CD4-positive, alpha-beta memory T cell (primary cell): ENCODE measurements around the gene GATA6. TPM values are rescaled to one million over a fixed set of nuclear protein-coding genes. Genes with fewer than 3 reads are reported as not detected.

Experiments
- CTCF ChIA-PET: fragments of 350-600 bp; sonication (Branson Sonifier 250); formaldehyde crosslinking; loops from one replicate; lab custom pipeline; 2021; ENCODE audit warnings: inconsistent platforms; ENCODE audit not compliant: partially characterized antibody; lab: Charles Lee
- POLR2A ChIA-PET: fragments of 350-600 bp; sonication (Branson Sonifier 250); formaldehyde crosslinking; loops from one replicate; lab custom pipeline; 2021; ENCODE audit not compliant: partially characterized antibody; lab: Charles Lee
- DNase-seq, 5 donors: peaks; one replicate each; pipeline versions ENCODE4 v3.0.0 to v3.0.0-alpha.2; 2020 to 2022; ENCODE audit warnings: mixed read lengths in 1 of 5
- H3K27ac ChIP-seq: one replicate; pipeline ENCODE4 v1.7.0; 2013; ENCODE audit warnings: low read depth, low read length
- H3K27me3 ChIP-seq: 2 replicates; pipeline ENCODE4 v1.7.0; 2013; ENCODE audit warnings: mild to moderate bottlenecking, low read length, moderate library complexity; ENCODE audit not compliant: insufficient read depth
- H3K36me3 ChIP-seq: 2 replicates; pipeline ENCODE4 v1.7.0; 2013; ENCODE audit warnings: mild to moderate bottlenecking, low read length, moderate library complexity; ENCODE audit not compliant: insufficient read depth
- H3K4me1 ChIP-seq: 2 replicates; pipeline ENCODE4 v1.7.0; 2013; ENCODE audit warnings: mild to moderate bottlenecking, low read length, moderate library complexity; ENCODE audit not compliant: insufficient read depth
- H3K4me3 ChIP-seq, 2 donors: one replicate each; pipeline ENCODE4 v1.7.0; 2013; ENCODE audit warnings: low read length in 2 of 2, mild to moderate bottlenecking in 1 of 2
- H3K9me3 ChIP-seq, 2 donors: one replicate each; pipeline ENCODE4 v1.7.0; 2013; ENCODE audit warnings: low read length in 2 of 2, control low read depth in 1 of 2; ENCODE audit not compliant: control insufficient read depth in 1 of 2
- H3K27ac Mint-ChIP-seq, 7 donors: one replicate each; pipeline ENCODE4 v1.8.0; 2020 to 2021; ENCODE audit warnings: mixed read lengths in 7 of 7, mild to moderate bottlenecking in 6 of 7, inconsistent platforms in 3 of 7, moderate library complexity in 3 of 7
- H3K27me3 Mint-ChIP-seq, 2 donors: one replicate each; pipeline ENCODE4 v1.8.0; 2020 to 2021; ENCODE audit warnings: mixed read lengths in 2 of 2
- H3K36me3 Mint-ChIP-seq, 2 donors: one replicate each; pipeline ENCODE4 v1.8.0; 2020 to 2021; ENCODE audit warnings: mixed read lengths in 2 of 2, inconsistent platforms in 1 of 2, mild to moderate bottlenecking in 1 of 2
- H3K4me1 Mint-ChIP-seq, 4 donors: one replicate each; pipeline ENCODE4 v1.8.0; 2020 to 2021; ENCODE audit warnings: mixed read lengths in 4 of 4, mild to moderate bottlenecking in 1 of 4
- H3K4me3 Mint-ChIP-seq, 8 donors: one replicate each; pipeline ENCODE4 v1.8.0; 2020 to 2021; ENCODE audit warnings: mixed read lengths in 8 of 8, mild to moderate bottlenecking in 7 of 8, moderate library complexity in 6 of 8, inconsistent platforms in 3 of 8
- H3K9me3 Mint-ChIP-seq, 8 donors: one replicate each; pipeline ENCODE4 v1.8.0; 2020 to 2021; ENCODE audit warnings: mixed read lengths in 8 of 8, mild to moderate bottlenecking in 5 of 8, inconsistent platforms in 3 of 8, moderate library complexity in 1 of 8
- intact Hi-C: fragments of 100-400 bp; cut with micrococcal nuclease; formaldehyde crosslinking; loops from one replicate; pipeline ENCODE4 v1.15.1; 2023
- polyA plus RNA-seq, 2 donors: library from polyadenylated mRNA; unstranded; fragments of 300-500 nt; fragmentation: Illumina TruSeq; gene quantifications; one replicate each; pipeline ENCODE4 v1.2.3, GENCODE V29; 2021
- total RNA-seq, 2 experiments: library from RNA; stranded (reverse); gene quantifications; one replicate each; pipeline ENCODE4 v1.2.3, GENCODE V29; 2021

GATA6 gene
- total and polyA plus RNA-seq, 4 experiments from 2014 or later: not detected

DNA sequence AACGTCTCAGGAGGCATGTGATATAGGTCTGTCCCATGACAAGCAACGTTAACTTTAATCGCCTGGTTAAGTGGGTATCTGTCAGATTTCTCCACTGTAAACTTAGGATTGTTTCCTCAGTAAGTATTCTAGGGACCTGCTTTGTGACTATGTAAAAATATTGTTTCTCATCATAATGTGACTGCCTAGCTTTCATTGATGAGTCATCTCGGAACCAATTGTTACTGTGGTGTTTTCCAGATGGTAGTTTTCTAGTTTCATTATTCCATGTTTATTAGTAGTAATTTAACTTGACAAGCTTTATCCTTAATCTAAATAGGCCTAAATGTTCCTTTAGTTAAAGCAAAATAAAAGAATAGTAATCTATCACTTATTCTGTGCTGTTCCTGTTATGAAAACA is 28.2 kb upstream of the GATA6 start:
- no peaks in the 10 kb centered on the region for H3K4me1 ChIP-seq
- DNase-seq: no peak
- ChIA-PET CTCF (interaction anchor here (1.1 kb wide), 1 partner anchor 144 kb away, joined by 3 read pairs; no protein-coding TSS in a partner anchor), POLR2A (no interaction called here)
- no peaks in the 10 kb centered on the region for H3K36me3 Mint-ChIP-seq
- H3K27me3 ChIP-seq: no peaks in the 10 kb centered on the region
- no peak overlapping the region for H3K4me3 Mint-ChIP-seq
- peaks cover 0 to 2% (median 0%) of the 10 kb centered on the region in 8 donors for H3K9me3 Mint-ChIP-seq
- H3K4me3 ChIP-seq: no peak overlapping the region
- no peaks in the 10 kb centered on the region for H3K4me1 Mint-ChIP-seq
- peaks cover 0 to 1% of the 10 kb centered on the region in 2 donors for H3K27me3 Mint-ChIP-seq
- no peaks in the 10 kb centered on the region for H3K9me3 ChIP-seq
- H3K27ac ChIP-seq: no peak overlapping the region
- H3K27ac Mint-ChIP-seq: no peak overlapping the region
- intact Hi-C loops: no loop called here
- H3K36me3 ChIP-seq: no peaks in the 10 kb centered on the region

DNA sequence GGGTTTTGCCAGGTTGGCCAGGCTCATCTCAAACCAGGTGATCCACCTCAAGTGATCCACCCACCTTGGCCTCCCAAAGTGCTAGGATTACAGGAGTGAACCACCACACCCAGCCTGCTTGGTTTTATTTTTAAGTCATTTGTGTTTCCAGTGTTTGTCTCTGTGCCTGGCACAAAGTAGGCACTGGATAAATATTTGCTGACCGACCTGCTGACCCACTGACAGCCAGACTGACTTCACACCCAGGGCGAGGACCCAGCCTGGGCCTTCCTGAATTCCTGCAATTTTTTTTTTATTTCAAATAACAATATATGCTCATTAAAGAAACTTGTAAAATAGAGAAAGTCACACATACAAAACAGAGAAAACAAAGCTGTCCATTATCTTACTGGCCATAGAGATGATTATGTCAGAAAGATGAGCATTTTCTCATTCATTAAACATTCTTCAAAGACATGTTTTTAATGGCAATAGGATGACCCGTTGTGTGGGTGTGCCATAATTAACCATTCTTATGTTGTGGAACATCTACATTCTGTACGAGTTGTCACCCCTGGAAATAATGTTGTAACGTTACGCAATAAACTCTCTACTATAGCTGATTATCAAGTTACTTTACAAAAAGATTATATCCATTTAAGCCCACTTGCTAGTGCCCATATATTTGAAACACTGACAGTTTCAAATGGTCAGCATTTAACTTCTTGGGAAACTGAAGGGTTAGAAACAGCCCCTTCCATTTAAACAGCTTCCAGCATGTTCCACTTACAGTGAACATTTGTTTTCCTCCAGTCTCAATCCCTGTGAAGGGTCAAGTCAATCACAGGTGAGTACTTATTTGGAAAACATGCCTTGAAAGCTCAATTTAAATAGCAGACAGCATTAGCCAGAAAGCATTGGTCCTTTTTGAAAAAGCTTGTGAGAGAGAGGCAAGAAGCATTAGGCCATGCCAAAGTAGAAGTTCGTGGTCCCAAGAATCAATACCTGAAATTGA is 25.7 kb upstream of the GATA6 start:
- Histone ChIP-seq H3K27me3 (no peaks in the 10 kb centered on the region), H3K27ac (no peak overlapping the region), H3K4me1 (no peaks in the 10 kb centered on the region), H3K4me3 (no peak overlapping the region), H3K9me3 (no peaks in the 10 kb centered on the region), H3K36me3 (no peaks in the 10 kb centered on the region)
- Mint-ChIP-seq H3K36me3 (no peaks in the 10 kb centered on the region), H3K4me3 (no peak overlapping the region), H3K4me1 (no peaks in the 10 kb centered on the region), H3K27ac (no peak overlapping the region), H3K9me3 (peaks cover 0 to 6% (median 0%) of the 10 kb centered on the region in 8 donors), H3K27me3 (peaks cover 0 to 1% of the 10 kb centered on the region in 2 donors)
- ChIA-PET CTCF (no interaction called here), POLR2A (no interaction called here)
- no peak for DNase-seq
- intact Hi-C loops: no loop called here

DNA sequence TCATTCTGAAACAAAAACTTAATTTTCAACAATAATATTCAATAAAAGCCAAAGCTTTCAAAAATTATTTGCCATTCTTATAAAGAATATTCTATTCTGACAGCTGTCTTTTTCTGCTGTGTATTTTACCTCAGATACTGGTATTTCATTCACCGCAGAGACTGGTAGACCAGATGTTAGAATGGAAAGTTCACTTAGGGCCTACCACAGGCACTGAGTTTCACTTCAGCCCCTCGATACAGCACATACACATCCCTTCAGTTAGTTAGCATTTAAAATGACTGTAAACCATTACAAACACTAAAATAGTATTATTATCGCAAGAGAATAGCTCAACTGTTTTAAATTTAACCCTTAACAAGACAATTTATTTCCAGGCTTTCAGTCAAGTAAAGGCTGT is 24.2 kb upstream of the GATA6 start:
- peaks cover 0 to 8% (median 0%) of the 10 kb centered on the region in 8 donors for H3K9me3 Mint-ChIP-seq
- H3K27ac Mint-ChIP-seq: no peak overlapping the region
- ChIA-PET CTCF (no interaction called here), POLR2A (no interaction called here)
- H3K4me3 ChIP-seq: no peak overlapping the region
- no peaks in the 10 kb centered on the region for H3K4me1 Mint-ChIP-seq
- no peak overlapping the region for H3K4me3 Mint-ChIP-seq
- no peak for DNase-seq
- no peaks in the 10 kb centered on the region for H3K27me3 ChIP-seq
- no peaks in the 10 kb centered on the region for H3K36me3 ChIP-seq
- intact Hi-C loops: no loop called here
- H3K4me1 ChIP-seq: no peaks in the 10 kb centered on the region
- peaks cover 0 to 1% of the 10 kb centered on the region in 2 donors for H3K27me3 Mint-ChIP-seq
- H3K27ac ChIP-seq: no peak overlapping the region
- no peaks in the 10 kb centered on the region for H3K9me3 ChIP-seq
- H3K36me3 Mint-ChIP-seq: no peaks in the 10 kb centered on the region

DNA sequence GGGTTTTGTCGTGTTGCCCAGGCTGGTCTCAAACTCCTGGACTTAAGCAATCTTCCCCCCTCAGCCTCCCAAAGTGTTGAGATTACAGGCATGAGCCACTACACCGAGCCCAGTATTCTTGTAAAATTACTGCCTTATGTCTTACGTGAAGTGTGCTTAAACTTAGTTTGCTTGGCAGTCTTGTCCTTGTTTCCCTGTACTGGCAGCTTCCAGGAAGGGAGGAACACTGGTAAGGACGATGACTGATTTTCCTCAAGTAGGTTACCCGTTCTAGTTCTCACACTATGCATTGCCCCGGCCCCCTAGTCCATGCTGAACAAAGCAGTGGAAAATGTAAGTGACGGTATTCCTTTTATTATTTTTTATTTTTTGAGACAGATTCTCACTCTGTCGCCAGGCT is 19.7 kb upstream of the GATA6 start:
- ChIA-PET POLR2A (no interaction called here), CTCF (no interaction called here)
- H3K36me3 Mint-ChIP-seq: no peaks in the 10 kb centered on the region
- no peak overlapping the region for H3K4me3 Mint-ChIP-seq
- no peaks in the 10 kb centered on the region for H3K27me3 ChIP-seq
- H3K27me3 Mint-ChIP-seq: peaks cover 1 to 3% of the 10 kb centered on the region in 2 donors
- H3K9me3 Mint-ChIP-seq: peaks cover 0 to 8% (median 0%) of the 10 kb centered on the region in 8 donors
- H3K4me3 ChIP-seq: no peak overlapping the region
- no peaks in the 10 kb centered on the region for H3K4me1 ChIP-seq
- no peak overlapping the region for H3K27ac ChIP-seq
- DNase-seq: no peak
- H3K36me3 ChIP-seq: no peaks in the 10 kb centered on the region
- H3K27ac Mint-ChIP-seq: no peak overlapping the region
- intact Hi-C loops: no loop called here
- H3K9me3 ChIP-seq: no peaks in the 10 kb centered on the region
- H3K4me1 Mint-ChIP-seq: no peaks in the 10 kb centered on the region

DNA sequence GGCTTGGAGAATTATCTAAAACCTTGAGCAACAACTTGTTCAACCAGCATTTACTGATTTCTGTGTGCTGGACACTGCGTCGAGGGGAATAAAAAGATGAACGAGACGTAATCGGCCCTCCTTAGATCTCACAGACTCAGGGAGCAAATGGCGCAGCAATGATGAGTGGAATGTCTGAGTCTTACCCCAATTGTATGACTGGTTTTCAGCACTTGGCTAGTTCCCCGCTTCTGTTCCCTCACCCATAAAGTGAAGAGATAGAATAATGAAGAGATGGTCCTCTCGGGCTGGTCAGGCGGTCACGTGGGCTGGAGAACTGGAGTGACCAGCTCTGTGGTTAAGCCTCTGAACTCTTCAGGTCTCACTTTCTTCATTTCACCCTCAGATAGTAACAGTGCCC is 17.3 kb upstream of the GATA6 start:
- ChIA-PET POLR2A (no interaction called here), CTCF (no interaction called here)
- H3K27ac ChIP-seq: no peak overlapping the region
- H3K27ac Mint-ChIP-seq: no peak overlapping the region
- peaks cover 0 to 2% (median 0%) of the 10 kb centered on the region in 8 donors for H3K9me3 Mint-ChIP-seq
- no peaks in the 10 kb centered on the region for H3K36me3 ChIP-seq
- H3K27me3 Mint-ChIP-seq: peaks cover 0 to 4% of the 10 kb centered on the region in 2 donors
- H3K4me3 Mint-ChIP-seq: no peak overlapping the region
- no peaks in the 10 kb centered on the region for H3K4me1 Mint-ChIP-seq
- no peaks in the 10 kb centered on the region for H3K9me3 ChIP-seq
- no peaks in the 10 kb centered on the region for H3K4me1 ChIP-seq
- no peak overlapping the region for H3K4me3 ChIP-seq
- no peaks in the 10 kb centered on the region for H3K36me3 Mint-ChIP-seq
- intact Hi-C loops: no loop called here
- H3K27me3 ChIP-seq: no peaks in the 10 kb centered on the region
- DNase-seq: no peak

DNA sequence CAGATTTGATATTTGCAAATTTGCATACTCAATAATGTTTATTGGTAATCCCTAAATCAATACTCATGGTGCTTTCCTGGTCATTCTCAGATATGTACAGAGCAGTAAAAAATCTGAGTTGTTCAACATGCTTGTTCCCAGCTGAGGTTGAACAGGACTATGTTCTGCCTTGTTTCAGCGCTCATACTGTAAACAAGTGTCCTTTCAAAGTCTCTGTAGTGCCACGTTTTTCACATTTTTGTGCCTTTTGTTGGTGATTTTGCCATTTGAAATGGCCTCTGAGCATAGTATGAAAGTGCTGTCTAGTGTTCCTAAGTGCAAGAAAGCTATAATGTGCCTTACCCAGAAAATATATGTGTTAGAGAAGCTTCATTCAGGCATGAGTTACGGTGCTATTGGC is 16.0 kb upstream of the GATA6 start:
- no peaks in the 10 kb centered on the region for H3K9me3 ChIP-seq
- no peak overlapping the region for H3K27ac ChIP-seq
- peaks cover 1 to 4% of the 10 kb centered on the region in 2 donors for H3K27me3 Mint-ChIP-seq
- peaks cover 0 to 6% (median 0%) of the 10 kb centered on the region in 8 donors for H3K9me3 Mint-ChIP-seq
- H3K36me3 Mint-ChIP-seq: no peaks in the 10 kb centered on the region
- no peak overlapping the region for H3K4me3 Mint-ChIP-seq
- no peak overlapping the region for H3K27ac Mint-ChIP-seq
- POLR2A ChIA-PET: no interaction called here
- H3K36me3 ChIP-seq: no peaks in the 10 kb centered on the region
- no peak overlapping the region for H3K4me3 ChIP-seq
- no peaks in the 10 kb centered on the region for H3K4me1 ChIP-seq
- intact Hi-C loops: no loop called here
- DNase-seq: no peak
- CTCF ChIA-PET: no interaction called here
- no peaks in the 10 kb centered on the region for H3K4me1 Mint-ChIP-seq
- no peaks in the 10 kb centered on the region for H3K27me3 ChIP-seq

- intact Hi-C loops: no loop called here
- Histone ChIP-seq H3K4me3 (no peak overlapping the region), H3K4me1 (no peaks in the 10 kb centered on the region), H3K27ac (no peak overlapping the region), H3K27me3 (no peaks in the 10 kb centered on the region), H3K9me3 (no peaks in the 10 kb centered on the region), H3K36me3 (no peaks in the 10 kb centered on the region)
- DNase-seq: no peak
- H3K4me1 Mint-ChIP-seq: no peaks in the 10 kb centered on the region
- CTCF ChIA-PET: no interaction called here
- H3K27me3 Mint-ChIP-seq: peaks cover 1 to 5% of the 10 kb centered on the region in 2 donors
- H3K4me3 Mint-ChIP-seq: no peak overlapping the region
- peaks cover 0 to 4% (median 0%) of the 10 kb centered on the region in 8 donors for H3K9me3 Mint-ChIP-seq
- POLR2A ChIA-PET: no interaction called here
- H3K27ac Mint-ChIP-seq: no peak overlapping the region
- H3K36me3 Mint-ChIP-seq: no peaks in the 10 kb centered on the region
Observed at GRCh38 chr18:22155584-22155983, 13.8 kb upstream of the GATA6 start.
